Stimulated activated CD8-positive, alpha-beta memory T cell treated with anti-CD3 and anti-CD28 coated beads, Interleukin-12 subunit alpha, Interleukin-12 subunit beta, amount 100 ng/mL, for 1 hour (primary cell): Measurements from ENCODE around the gene CISD3.

Experiments used
- DNase-seq: peaks from one replicate; pipeline ENCODE4 v3.0.0-alpha.2; 2020; ENCODE audit warnings: low read depth

CISD3 gene

DNA sequence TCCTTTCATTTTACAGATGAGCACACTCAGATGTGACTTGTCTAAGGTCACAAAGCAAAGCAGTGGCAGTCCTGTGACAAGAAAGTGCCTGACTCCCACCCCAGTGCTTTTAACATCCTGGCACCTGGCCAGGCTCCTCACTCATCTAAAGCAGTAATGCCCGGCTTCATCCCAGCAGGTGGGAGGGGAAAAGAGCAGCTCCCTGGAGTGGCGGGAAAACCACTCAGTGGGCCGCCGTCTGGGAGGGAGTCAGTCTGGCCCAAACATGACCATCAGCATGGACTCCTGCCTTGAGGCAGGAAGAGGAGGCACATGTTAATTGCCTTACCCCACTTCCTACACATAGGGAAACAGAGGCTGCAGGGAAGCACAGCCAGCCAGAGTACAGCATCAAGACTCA lies 15.4 kb downstream of the CISD3 start:
- no peak for DNase-seq

DNA sequence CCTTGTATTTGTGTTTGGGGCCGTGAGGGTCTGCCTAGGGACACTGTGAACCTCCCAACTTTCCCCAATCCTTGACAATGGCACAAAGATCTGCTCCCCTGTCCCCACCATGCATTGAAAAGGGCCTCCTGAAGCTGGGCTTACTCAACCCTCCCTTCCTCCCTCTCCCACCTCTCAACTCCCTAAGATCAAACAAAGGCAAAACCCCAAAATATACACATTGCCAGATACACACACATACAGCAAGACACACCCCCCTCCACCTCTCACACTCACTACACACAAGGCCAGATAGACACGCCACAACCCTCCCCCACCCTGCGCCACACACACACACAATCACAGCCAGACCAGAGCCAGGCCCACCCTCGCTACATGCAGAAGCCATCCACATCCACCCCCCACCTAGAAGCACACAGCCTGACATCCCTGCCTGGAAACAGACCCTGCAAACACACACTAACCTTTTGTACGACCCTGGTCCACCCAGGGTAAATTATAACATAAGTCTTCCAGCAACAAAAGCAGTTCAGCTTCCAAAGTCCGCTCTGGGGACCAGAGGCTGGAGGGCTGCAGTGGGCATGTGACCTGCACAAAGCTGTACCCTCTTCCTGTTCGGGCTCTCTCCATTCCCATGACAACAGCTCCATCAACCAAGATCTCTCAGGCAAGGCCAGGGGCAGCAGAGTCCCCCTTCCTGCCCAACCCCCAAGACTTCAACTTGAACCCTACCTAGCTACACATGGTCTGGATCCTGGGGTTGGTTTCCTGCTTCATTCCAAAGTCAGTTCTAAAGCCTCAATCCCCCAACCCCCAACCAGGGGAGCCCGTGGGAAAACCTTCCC lies 16.1 kb downstream of the CISD3 start:
- DNase-seq: no peak

GRCh38 chr17:38746849-38747462 lies 16.8 kb downstream of the CISD3 start:
- no peak for DNase-seq

DNA sequence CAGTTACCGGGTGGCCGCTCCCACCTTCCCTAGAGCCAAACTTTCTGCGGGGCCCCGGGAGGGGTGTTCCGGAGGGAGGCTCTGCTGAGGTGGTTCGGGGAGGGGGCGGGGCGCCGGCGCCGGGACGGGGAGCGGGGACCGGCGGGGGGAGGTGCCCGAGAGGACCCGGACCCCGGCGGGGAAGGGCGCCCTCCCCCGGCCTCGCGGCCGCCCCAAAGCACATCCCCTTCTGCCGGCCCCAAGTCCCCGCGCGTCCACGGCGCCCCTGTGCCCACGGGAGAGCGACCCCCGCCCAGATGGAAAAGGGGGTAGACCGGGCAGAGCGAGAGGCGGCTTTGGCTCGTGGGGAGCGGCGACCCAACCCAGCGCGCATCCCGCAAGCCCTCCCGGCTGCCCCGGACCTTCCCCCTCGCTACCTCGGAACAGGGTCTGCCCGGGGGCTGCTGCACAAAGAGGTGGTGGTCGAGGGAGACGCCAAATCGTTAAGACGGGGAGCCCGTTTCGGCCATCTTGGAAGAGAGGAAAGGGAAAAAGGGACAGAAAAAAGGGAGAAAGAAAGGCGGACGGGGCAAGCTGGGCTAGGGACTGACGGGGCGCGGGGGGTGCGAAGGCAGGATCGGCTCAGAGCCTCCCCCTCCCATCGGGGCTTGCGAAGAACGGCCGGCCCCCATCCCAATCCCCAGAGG lies 17.5 kb downstream of the CISD3 start:
- DNase-seq: no peak

- no peak for DNase-seq
Measured at GRCh38 chr17:38748149-38748891, 18.2 kb downstream of the CISD3 start, which contains the start of gene PCGF2. Gene PCGF2 (minus strand): TSS chr17:38748336. CDS start chr17:38740402, 7,934 bp downstream.

DNA sequence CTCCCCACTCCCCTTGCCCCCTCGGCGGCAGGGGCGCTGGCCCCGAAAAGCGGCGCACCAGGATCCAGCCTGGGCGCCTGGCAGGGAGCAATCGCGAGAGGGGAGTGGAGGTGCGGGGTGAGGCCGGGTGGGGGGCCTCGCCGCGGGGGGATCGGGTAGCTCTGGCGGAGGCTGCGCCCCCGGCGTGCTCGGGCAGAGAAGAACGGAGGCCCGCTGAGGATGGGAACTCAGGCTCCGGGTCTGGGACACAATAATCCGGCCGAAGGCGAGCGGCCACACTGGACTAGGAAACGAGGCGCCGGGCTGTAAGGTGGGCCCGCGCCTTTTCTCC lies 18.7 kb downstream of the CISD3 start:
- no peak for DNase-seq

GRCh38 chr17:38749223-38750043 lies 19.3 kb downstream of the CISD3 start:
- no peak for DNase-seq

- no peak for DNase-seq
Measured at GRCh38 chr17:38750044-38750311, 19.8 kb downstream of the CISD3 start.

- DNase-seq: no peak
Measured at GRCh38 chr17:38750312-38751121, 20.4 kb downstream of the CISD3 start.

GRCh38 chr17:38751144-38751807 lies 21.1 kb downstream of the CISD3 start:
- DNase-seq: no peak

GRCh38 chr17:38751808-38752307 lies 21.7 kb downstream of the CISD3 start:
- DNase-seq: peak; percentile 62

GRCh38 chr17:38752308-38753070 lies 22.3 kb downstream of the CISD3 start, which contains the start of gene PSMB3:
Gene PSMB3 (plus strand): TSS chr17:38752741. CDS start chr17:38752827, 86 bp downstream.
- peak; percentile 94 for DNase-seq

- no peak for DNase-seq
Measured at GRCh38 chr17:38753071-38753506, 22.9 kb downstream of the CISD3 start.

DNA sequence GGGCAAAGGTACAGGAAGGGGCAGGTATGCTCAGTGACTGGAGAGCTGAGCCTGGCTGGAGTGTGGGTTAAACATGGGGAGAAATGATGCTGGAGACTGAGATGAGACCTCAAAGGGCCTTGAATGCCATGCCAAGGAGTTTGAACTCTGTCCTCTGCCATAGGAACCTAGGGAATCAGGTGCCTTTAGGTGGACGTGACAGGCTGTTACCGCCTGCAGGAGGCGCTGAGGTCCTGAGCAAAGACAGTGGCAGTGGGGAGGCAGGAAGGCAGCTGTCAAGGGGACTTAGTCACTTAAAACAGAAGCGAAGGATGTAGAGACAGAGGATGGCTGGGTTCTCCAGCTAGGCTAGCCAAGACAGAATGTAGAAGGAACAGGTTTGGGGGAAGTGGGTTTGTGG lies 31.5 kb downstream of the CISD3 start:
- DNase-seq: no peak

DNA sequence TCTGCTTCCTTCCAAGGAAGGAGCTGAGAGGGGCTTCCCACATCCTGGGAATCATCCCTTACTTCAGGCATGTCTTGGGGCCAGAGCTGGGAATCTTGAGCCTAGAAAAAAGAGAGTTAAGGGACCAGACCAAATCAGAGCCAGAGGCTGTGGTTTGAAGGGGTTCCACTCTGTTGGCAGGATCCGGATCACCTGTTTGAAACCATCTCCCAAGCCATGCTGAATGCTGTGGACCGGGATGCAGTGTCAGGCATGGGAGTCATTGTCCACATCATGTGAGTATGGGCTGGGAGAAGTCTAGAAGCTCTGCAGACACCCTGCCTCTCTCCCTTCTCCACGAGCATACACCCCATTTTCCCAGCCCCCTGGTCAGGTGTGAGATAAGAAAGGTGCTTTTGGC lies 32.1 kb downstream of the CISD3 start:
- no peak for DNase-seq

GRCh38 chr17:38766341-38766740 lies 36.2 kb downstream of the CISD3 start:
- no peak for DNase-seq

- no peak for DNase-seq
Measured at GRCh38 chr17:38768417-38768816, 38.3 kb downstream of the CISD3 start.

- DNase-seq: no peak
Measured at GRCh38 chr17:38773258-38773657, 43.1 kb downstream of the CISD3 start.

GRCh38 chr17:38777641-38778250 lies 47.6 kb downstream of the CISD3 start:
- DNase-seq: no peak
